CD14-positive monocyte (primary cell): ENCODE data around the gene C2CD4D. TPM values are rescaled to one million over a fixed set of nuclear protein-coding genes. Genes with fewer than 3 reads are reported as not detected.
A peak's percentile ranks its signal among the peaks of the same experiment; 100 is the strongest.

Source experiments
- DNase-seq, 3 donors: peaks; one replicate each; pipeline ENCODE4 v3.0.0-alpha.2; 2011 to 2022
- H2AFZ ChIP-seq: 2 replicates; pipeline ENCODE4 v1.6.0; 2012; ENCODE audit warnings: mild to moderate bottlenecking, low read depth, low read length, inconsistent platforms; ENCODE audit not compliant: insufficient read depth, poor library complexity, severe bottlenecking
- H3K27ac ChIP-seq, 2 donors: 1 replicate in 1 of 2; 2 replicates in 1 of 2; pipeline ENCODE4 v1.5.1; 2012 to 2013; ENCODE audit warnings: low read length in 2 of 2, control low read depth in 1 of 2, inconsistent platforms in 1 of 2, low read depth in 1 of 2, mild to moderate bottlenecking in 1 of 2
- H3K27me3 ChIP-seq, 2 donors: one replicate each; pipeline versions ENCODE4 v1.6.0 to v1.6.1; 2011 to 2013; ENCODE audit warnings: low read length in 2 of 2; ENCODE audit not compliant: control insufficient read depth in 2 of 2, insufficient read depth in 2 of 2
- H3K36me3 ChIP-seq, 2 donors: replicated peaks in 1 of 2; 1 replicate in 1 of 2; 2 replicates in 1 of 2; pipeline versions ENCODE4 v1.5.1 to v1.6.1; 2012 to 2013; ENCODE audit warnings: low read length in 2 of 2, control low read depth in 1 of 2, inconsistent platforms in 1 of 2, mild to moderate bottlenecking in 1 of 2; ENCODE audit not compliant: insufficient read depth in 2 of 2, control insufficient read depth in 1 of 2
- H3K4me1 ChIP-seq, 2 donors: 1 replicate in 1 of 2; 2 replicates in 1 of 2; pipeline versions ENCODE4 v1.5.1 to v1.6.1; 2012 to 2013; ENCODE audit warnings: low read length in 2 of 2, control low read depth in 1 of 2, inconsistent platforms in 1 of 2, mild to moderate bottlenecking in 1 of 2, moderate library complexity in 1 of 2; ENCODE audit not compliant: insufficient read depth in 2 of 2, control insufficient read depth in 1 of 2
- H3K4me2 ChIP-seq: replicated peaks from 2 replicates; pipeline ENCODE3; 2012; ENCODE audit warnings: low read length, moderate library complexity, mild to moderate bottlenecking; ENCODE audit not compliant: poor library complexity, severe bottlenecking; ENCODE audit errors: extremely low read depth
- H3K4me3 ChIP-seq, 3 experiments: fragments of 200-600 bp in 1 of 3; sonication (generic) in 1 of 3; replicated peaks in 1 of 3; 1 replicate in 2 of 3; 2 replicates in 1 of 3; pipeline ENCODE4 v1.5.1; 2011 to 2013; ENCODE audit warnings: low read length in 3 of 3, mild to moderate bottlenecking in 3 of 3, control low read depth in 2 of 3, low read depth in 2 of 3, inconsistent platforms in 1 of 3, moderate library complexity in 1 of 3
- H3K79me2 ChIP-seq: 2 replicates; pipeline ENCODE4 v1.6.0; 2012; ENCODE audit warnings: mild to moderate bottlenecking, control low read depth, inconsistent platforms, low read length, moderate library complexity; ENCODE audit not compliant: insufficient read depth
- H3K9ac ChIP-seq: 2 replicates; pipeline ENCODE4 v1.6.0; 2017; ENCODE audit warnings: low read length, mild to moderate bottlenecking; ENCODE audit not compliant: insufficient read depth, poor library complexity, severe bottlenecking
- H3K9me3 ChIP-seq, 2 donors: replicated peaks in 1 of 2; 1 replicate in 1 of 2; 2 replicates in 1 of 2; pipeline versions ENCODE4 v1.5.1 to v1.6.1; 2012 to 2013; ENCODE audit warnings: low read length in 2 of 2, control low read depth in 1 of 2; ENCODE audit not compliant: control insufficient read depth in 1 of 2, insufficient read depth in 1 of 2
- H4K20me1 ChIP-seq: 2 replicates; pipeline ENCODE4 v1.6.0; 2012; ENCODE audit warnings: mild to moderate bottlenecking, low read length, control low read depth, moderate library complexity; ENCODE audit not compliant: insufficient read depth
- H3K27ac Mint-ChIP-seq, 7 donors: one replicate each; pipeline ENCODE4 v1.8.0; 2020; ENCODE audit warnings: mild to moderate bottlenecking in 7 of 7, mixed read lengths in 7 of 7, moderate library complexity in 6 of 7, inconsistent platforms in 2 of 7
- H3K27me3 Mint-ChIP-seq, 3 donors: one replicate each; pipeline ENCODE4 v1.8.0; 2021 to 2022; ENCODE audit warnings: low read depth in 3 of 3, mild to moderate bottlenecking in 3 of 3, mixed read lengths in 3 of 3, moderate library complexity in 3 of 3, inconsistent platforms in 1 of 3
- H3K36me3 Mint-ChIP-seq, 2 donors: one replicate each; pipeline ENCODE4 v1.8.0; 2020; ENCODE audit warnings: mixed read lengths in 2 of 2, inconsistent platforms in 1 of 2, mild to moderate bottlenecking in 1 of 2
- H3K4me1 Mint-ChIP-seq: one replicate; pipeline ENCODE4 v1.8.0; 2020; ENCODE audit warnings: mild to moderate bottlenecking, mixed read lengths
- H3K4me3 Mint-ChIP-seq, 2 donors: one replicate each; pipeline ENCODE4 v1.8.0; 2020; ENCODE audit warnings: mild to moderate bottlenecking in 2 of 2, mixed read lengths in 2 of 2, moderate library complexity in 1 of 2
- H3K9me3 Mint-ChIP-seq, 7 donors: one replicate each; pipeline ENCODE4 v1.8.0; 2020 to 2022; ENCODE audit warnings: mixed read lengths in 7 of 7, mild to moderate bottlenecking in 6 of 7, moderate library complexity in 6 of 7, inconsistent platforms in 2 of 7
- WGBS: methylation state at CpG from one replicate; pipeline ENCODE4 v1.1.5; 2013; ENCODE audit warnings: missing lambda C conversion rate; ENCODE audit not compliant: insufficient coverage; 5-methylcytosine and 5-hydroxymethylcytosine counted together
- intact Hi-C, 2 donors: fragments of 100-400 bp; cut with micrococcal nuclease; formaldehyde crosslinking; loops; one replicate each; pipeline versions ENCODE4 v1.15.0 to v1.15.1; 2023
- polyA plus RNA-seq, 3 donors: library from polyadenylated mRNA; depleted of rRNA in 1 of 3; unstranded in 2 of 3; stranded (reverse) in 1 of 3; fragments of 300-500 nt in 2 of 3; fragments of >200 nt in 1 of 3; fragmentation: Illumina TruSeq in 2 of 3; gene quantifications; 1 replicate in 2 of 3; 2 replicates in 1 of 3; pipeline ENCODE4 v1.2.3, GENCODE V29; 2012 to 2021
- TF ChIP-seq, protein P1 (sequence below): fragments of 200-600 bp; IDR thresholded peaks from one replicate; pipeline ENCODE4 v1.8.0; 2022; ENCODE audit warnings: antibody characterized with exemption, mild to moderate bottlenecking

C2CD4D gene
- polyA plus RNA-seq, 3 donors = not detected

GRCh38 chr1:151809985-151810556 lies 29.5 kb downstream of the C2CD4D start:
- Mint-ChIP-seq H3K4me3 (no peak overlapping the region), H3K27ac (no peak overlapping the region), H3K36me3 (no peaks in the 10 kb centered on the region), H3K27me3 (peaks cover 9 to 17% (median 12%) of the 10 kb centered on the region in 3 donors), H3K4me1 (peaks cover 15% of the 10 kb centered on the region), H3K9me3 (no peaks in the 10 kb centered on the region)
- no peaks in the 10 kb centered on the region for H3K79me2 ChIP-seq
- intact Hi-C loops = no loop called here
- no peak overlapping the region for H3K27ac ChIP-seq
- H3K27me3 ChIP-seq = no peaks in the 10 kb centered on the region
- H2AFZ ChIP-seq = no peak overlapping the region
- H3K9me3 ChIP-seq = no peaks in the 10 kb centered on the region
- DNase-seq = no peak
- TF ChIP-seq, protein P1, sequence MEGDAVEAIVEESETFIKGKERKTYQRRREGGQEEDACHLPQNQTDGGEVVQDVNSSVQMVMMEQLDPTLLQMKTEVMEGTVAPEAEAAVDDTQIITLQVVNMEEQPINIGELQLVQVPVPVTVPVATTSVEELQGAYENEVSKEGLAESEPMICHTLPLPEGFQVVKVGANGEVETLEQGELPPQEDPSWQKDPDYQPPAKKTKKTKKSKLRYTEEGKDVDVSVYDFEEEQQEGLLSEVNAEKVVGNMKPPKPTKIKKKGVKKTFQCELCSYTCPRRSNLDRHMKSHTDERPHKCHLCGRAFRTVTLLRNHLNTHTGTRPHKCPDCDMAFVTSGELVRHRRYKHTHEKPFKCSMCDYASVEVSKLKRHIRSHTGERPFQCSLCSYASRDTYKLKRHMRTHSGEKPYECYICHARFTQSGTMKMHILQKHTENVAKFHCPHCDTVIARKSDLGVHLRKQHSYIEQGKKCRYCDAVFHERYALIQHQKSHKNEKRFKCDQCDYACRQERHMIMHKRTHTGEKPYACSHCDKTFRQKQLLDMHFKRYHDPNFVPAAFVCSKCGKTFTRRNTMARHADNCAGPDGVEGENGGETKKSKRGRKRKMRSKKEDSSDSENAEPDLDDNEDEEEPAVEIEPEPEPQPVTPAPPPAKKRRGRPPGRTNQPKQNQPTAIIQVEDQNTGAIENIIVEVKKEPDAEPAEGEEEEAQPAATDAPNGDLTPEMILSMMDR = no peak
- H3K36me3 ChIP-seq = no peaks in the 10 kb centered on the region
- no peak overlapping the region for H3K4me2 ChIP-seq
- H3K4me3 ChIP-seq = no peak overlapping the region
- H3K9ac ChIP-seq = no peak overlapping the region
- peaks cover 0 to 6% of the 10 kb centered on the region in 2 donors for H3K4me1 ChIP-seq
- no peaks in the 10 kb centered on the region for H4K20me1 ChIP-seq
- WGBS = no CpG with 5 or more reads among the region's 1 CpG

DNA sequence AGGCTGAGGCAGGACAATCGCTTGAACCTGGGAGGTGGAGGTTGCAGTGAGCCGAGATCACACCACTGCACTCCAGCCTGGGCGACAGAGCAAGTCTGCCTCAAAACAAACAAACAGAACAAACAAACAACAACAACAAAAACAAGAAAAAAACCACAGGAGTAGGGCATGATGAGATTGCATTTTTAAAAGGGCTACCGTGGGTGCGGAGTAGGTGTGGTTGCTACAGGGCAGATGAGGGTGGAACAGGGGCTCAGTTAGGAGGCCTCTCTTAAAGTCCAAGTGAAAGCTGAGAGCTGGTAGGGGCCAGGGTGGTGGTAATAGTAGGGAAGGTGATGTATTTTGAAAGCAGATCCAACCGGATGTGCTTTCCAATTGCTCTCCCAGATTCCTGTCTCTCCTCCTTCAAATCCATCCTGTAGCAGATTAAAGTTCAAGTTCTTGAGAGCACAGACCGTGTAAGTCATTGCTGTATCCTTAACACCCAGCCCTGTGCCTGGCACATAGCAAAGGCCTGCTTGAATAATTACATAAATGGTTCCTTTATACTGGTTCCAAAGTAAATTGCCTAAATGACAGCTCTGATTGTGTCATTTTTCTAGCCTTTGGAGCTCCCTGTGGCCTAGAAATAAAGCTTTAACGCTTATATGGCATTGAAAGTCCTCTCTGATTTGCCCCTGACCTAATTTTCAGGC lies 30.2 kb downstream of the C2CD4D start:
- Mint-ChIP-seq H3K4me3 (no peak overlapping the region), H3K36me3 (no peaks in the 10 kb centered on the region), H3K27ac (no peak overlapping the region), H3K27me3 (peaks cover 12 to 22% (median 12%) of the 10 kb centered on the region in 3 donors), H3K9me3 (no peaks in the 10 kb centered on the region), H3K4me1 (peaks cover 15% of the 10 kb centered on the region)
- Histone ChIP-seq H3K9ac (no peak overlapping the region), H3K4me3 (no peak overlapping the region), H3K27ac (no peak overlapping the region), H3K4me1 (peaks cover 0 to 6% of the 10 kb centered on the region in 2 donors), H3K79me2 (no peaks in the 10 kb centered on the region), H2AFZ (peak overlapping the region; percentile 6), H4K20me1 (no peaks in the 10 kb centered on the region), H3K27me3 (no peaks in the 10 kb centered on the region), H3K9me3 (no peaks in the 10 kb centered on the region), H3K36me3 (no peaks in the 10 kb centered on the region), H3K4me2 (no peak overlapping the region)
- WGBS = 38% methylated on average over 2 of the region's 8 CpGs
- intact Hi-C loops = no loop called here
- TF ChIP-seq, protein P1 = no peak
- DNase-seq = no peak
